ENCODE results near the gene ACSL5.

GRCh38 chr10:112347709-112348671 is 25.9 kb upstream of the ACSL5 start:
- TF ChIP-seq YY1 (IDR thresholded peaks at IDR 0.05; ENCODE audit: low read depth, low read length) (no peak), POLR2A (IDR thresholded peaks at IDR 0.05; ENCODE audit: low read depth, low read length) (no peak)

Data from GM12878 (cell line).